Measurements from ENCODE around the gene TNS4. TPM values are rescaled to one million over a fixed set of nuclear protein-coding genes. Genes with fewer than 3 reads are reported as not detected.
A peak's percentile ranks its signal among the peaks of the same experiment; 100 is the strongest.

TNS4 gene
- total and polyA plus RNA-seq, 2 of the 4 experiments (the other 2 are of a cell fraction) = not detected

GRCh38 chr17:40534371-40535189, 33.2 kb upstream of the TNS4 start:
- TF ChIP-seq NFE2L2 (IDR thresholded peaks at IDR 0.05; ENCODE audit: low read depth, low read length) (no peak), SMC3 (IDR thresholded peaks at IDR 0.05; ENCODE audit: low read depth, low read length) (no peak), POLR2A (IDR thresholded peaks at IDR 0.05; ENCODE audit: low read depth, low read length) (no peak), RAD21 (IDR thresholded peaks at IDR 0.05; ENCODE audit: low read length) (0 out of 2 replicates have a peak, but pooled peaks have one; percentile 7), CHD1 (IDR thresholded peaks at IDR 0.05; ENCODE audit: low read depth, low read length) (no peak), MXI1 (IDR thresholded peaks at IDR 0.05; ENCODE audit: borderline replicate concordance, low read depth, low read length) (no peak), RFX5 (IDR thresholded peaks at IDR 0.05; ENCODE audit: low read depth, low read length) (no peak), MAZ (IDR thresholded peaks at IDR 0.05; ENCODE audit: borderline replicate concordance, low read depth, low read length) (no peak), RCOR1 (IDR thresholded peaks at IDR 0.05; ENCODE audit: insufficient replicate concordance, low read length) (no peak)
- Histone ChIP-seq H2BK120ac (ENCODE audit: low read depth, low read length) (peak overlapping the region; percentile 95), H4K8ac (ENCODE audit: low read depth in 2 of 2, low read length in 2 of 2) (peak overlapping the region; percentile 57 to 94), H2BK15ac (ENCODE audit: low read depth, low read length) (peak overlapping the region; percentile 100), H2AK9ac (replicated peaks; ENCODE audit: low read depth, low read length, poor library complexity) (peak overlapping the region; percentile 93), H3K4me1 (ENCODE audit: control insufficient read depth, insufficient read depth, low read length) (peaks cover 47% of the 10 kb centered on the region), H3K14ac (replicated peaks; ENCODE audit: low read depth, low read length) (peak overlapping the region; percentile 91), H2BK5ac (ENCODE audit: low read depth, low read length, poor library complexity, severe bottlenecking) (peak overlapping the region; percentile 93), H3K79me1 (ENCODE audit: low read depth in 1 of 2, low read length in 2 of 2) (peaks cover 0 to 21% of the 10 kb centered on the region in 2 experiments; a peak in 1 of 4 replicates), H4K5ac (ENCODE audit: low read depth, low read length) (peak overlapping the region; percentile 92), H2BK20ac (ENCODE audit: low read depth, low read length) (peak overlapping the region; percentile 99), H3K27me3 (ENCODE audit: control insufficient read depth, insufficient read depth, low read length) (no peaks in the 10 kb centered on the region), H3K18ac (ENCODE audit: low read depth, low read length) (peak overlapping the region; percentile 62), H2AK5ac (ENCODE audit: low read depth, low read length) (peak overlapping the region; percentile 99), H3K9me3 (ENCODE audit: control insufficient read depth, insufficient read depth, low read length) (no peaks in the 10 kb centered on the region), H3K27ac (ENCODE audit: insufficient read depth, low read length) (peak overlapping the region; percentile 80), H3K4me2 (ENCODE audit: low read depth, low read length) (no peak overlapping the region), H4K20me1 (ENCODE audit: insufficient read depth, low read length) (no peaks in the 10 kb centered on the region), H3K36me3 (ENCODE audit: control insufficient read depth, insufficient read depth, low read length) (no peaks in the 10 kb centered on the region), H3K4me3 (ENCODE audit: insufficient read depth, low read depth, low read length) (no peak overlapping the region), H2AFZ (replicated peaks; ENCODE audit: low read length, poor library complexity) (peak overlapping the region; percentile 69), H3K9me1 (ENCODE audit: insufficient read depth, low read length) (peaks cover 45% of the 10 kb centered on the region), H3K56ac (ENCODE audit: extremely low read depth, insufficient read depth, low read length) (peak overlapping the region; percentile 50), H3K4ac (ENCODE audit: low read depth, low read length) (peak overlapping the region; percentile 89), H3K9ac (ENCODE audit: low read depth, low read length) (peak overlapping the region; percentile 59), H4K91ac (ENCODE audit: insufficient read depth, low read depth, low read length) (peak overlapping the region; percentile 96), H3K23ac (ENCODE audit: low read depth, low read length) (peak overlapping the region; percentile 69; the same call in 1 of the 2 replicates)
- DNase-seq = no peak
- no CpG with 5 or more reads among the region's 11 CpGs for WGBS, 2 experiments (ENCODE audit: extremely low coverage in 2 of 2, insufficient read length in 1 of 2)
- in situ Hi-C loops (cut with MboI; ENCODE audit: low sequenced_read_pairs) = loop anchor here (5.0 kb wide), 3 partner anchors 92 to 232 kb away; partner anchors contain the start of genes GJD3 and IGFBP4
- BruUV-seq (replicated peaks) = no TSS peak
- POLR2A ChIA-PET (ENCODE audit: unreplicated experiment) = interaction anchor here (1.6 kb wide), 1 partner anchor 24 kb away, joined by 5 read pairs; no protein-coding TSS in a partner anchor
- CTCF ChIA-PET = interaction anchor here (0.7 to 4.8 kb wide), 12 partner anchors 13 to 176 kb away, joined by 3 to 43 read pairs (median 6); no protein-coding TSS in a partner anchor
- 0 out of 2 replicates have a peak, but pooled peaks have one; percentile 6 for ATAC-seq (ENCODE audit: low read depth)
- intact Hi-C loops (cut with micrococcal nuclease) = loop anchor here (5.0 kb wide), 1 partner anchor 232 kb away; no protein-coding TSS in a partner anchor
- dilution Hi-C loops (cut with HindIII; ENCODE audit: low sequenced_read_pairs, unreplicated experiment) = no loop called here
